GM21515 (cell line): ENCODE measurements around the gene IGHMBP2.

Experiments used
- ATAC-seq: cut with Tn5 transposase; IDR thresholded peaks from one replicate; pipeline ENCODE4 v1.9.1; 2021; ENCODE audit not compliant: unreplicated experiment

The IGHMBP2 gene

GRCh38 chr11:68938816-68939582, 35.3 kb downstream of the IGHMBP2 start:
- no peak for ATAC-seq

- no peak for ATAC-seq
Observed at GRCh38 chr11:68939583-68940555, 36.2 kb downstream of the IGHMBP2 start.

- no peak for ATAC-seq
Observed at GRCh38 chr11:68940651-68941323, 37.1 kb downstream of the IGHMBP2 start.

GRCh38 chr11:68941324-68942094, 37.8 kb downstream of the IGHMBP2 start:
- ATAC-seq = no peak

- no peak for ATAC-seq
Observed at GRCh38 chr11:68942095-68942620, 38.5 kb downstream of the IGHMBP2 start.

GRCh38 chr11:68942751-68943271, 39.1 kb downstream of the IGHMBP2 start:
- no peak for ATAC-seq

GRCh38 chr11:68946416-68947090, 42.9 kb downstream of the IGHMBP2 start:
- no peak for ATAC-seq

- ATAC-seq = no peak
Observed at GRCh38 chr11:68947151-68947550, 43.5 kb downstream of the IGHMBP2 start.

- no peak for ATAC-seq
Observed at GRCh38 chr11:68948496-68948895, 44.8 kb downstream of the IGHMBP2 start.

- ATAC-seq = no peak
Observed at GRCh38 chr11:68948935-68949334, 45.2 kb downstream of the IGHMBP2 start.

GRCh38 chr11:68950270-68950669, 46.6 kb downstream of the IGHMBP2 start:
- no peak for ATAC-seq

- no peak for ATAC-seq
Observed at GRCh38 chr11:68950762-68951161, 47.1 kb downstream of the IGHMBP2 start.

GRCh38 chr11:68954836-68955606, 51.3 kb downstream of the IGHMBP2 start:
- no peak for ATAC-seq

- no peak for ATAC-seq
Observed at GRCh38 chr11:68955607-68955958, 51.9 kb downstream of the IGHMBP2 start.

GRCh38 chr11:68956142-68956541, 52.5 kb downstream of the IGHMBP2 start:
- ATAC-seq = no peak

- no peak for ATAC-seq
Observed at GRCh38 chr11:68956547-68957254, 53.0 kb downstream of the IGHMBP2 start.

GRCh38 chr11:68958211-68958610, 54.5 kb downstream of the IGHMBP2 start:
- ATAC-seq = no peak
